GM19467 (cell line): Measurements from ENCODE around the gene BBIP1.

ENCODE experiments used
- ATAC-seq: cut with Tn5 transposase; IDR thresholded peaks from one replicate; pipeline ENCODE4 v1.9.1; 2021; ENCODE audit warnings: mild to moderate bottlenecking, moderate library complexity; ENCODE audit not compliant: unreplicated experiment

BBIP1 gene

DNA sequence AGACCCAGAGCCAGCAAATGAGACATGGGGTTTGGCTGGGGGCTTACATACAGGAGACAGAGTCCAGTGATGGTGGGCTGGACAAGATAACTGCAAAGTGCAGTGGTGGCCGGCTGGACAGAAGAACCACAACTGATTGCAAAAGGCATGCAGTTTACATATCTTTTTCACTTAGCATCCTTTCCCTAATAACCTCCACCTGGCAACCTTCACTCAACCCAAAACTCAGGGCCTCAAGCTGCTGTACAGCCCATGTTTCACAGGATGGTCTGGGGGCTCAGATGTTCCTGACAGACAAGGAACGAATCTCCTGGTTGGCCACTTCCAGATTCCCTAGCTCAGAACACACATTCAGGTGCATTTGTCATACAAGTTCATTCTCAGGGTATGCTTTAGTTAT is 55.0 kb downstream of the BBIP1 start:
- ATAC-seq, result no peak

DNA sequence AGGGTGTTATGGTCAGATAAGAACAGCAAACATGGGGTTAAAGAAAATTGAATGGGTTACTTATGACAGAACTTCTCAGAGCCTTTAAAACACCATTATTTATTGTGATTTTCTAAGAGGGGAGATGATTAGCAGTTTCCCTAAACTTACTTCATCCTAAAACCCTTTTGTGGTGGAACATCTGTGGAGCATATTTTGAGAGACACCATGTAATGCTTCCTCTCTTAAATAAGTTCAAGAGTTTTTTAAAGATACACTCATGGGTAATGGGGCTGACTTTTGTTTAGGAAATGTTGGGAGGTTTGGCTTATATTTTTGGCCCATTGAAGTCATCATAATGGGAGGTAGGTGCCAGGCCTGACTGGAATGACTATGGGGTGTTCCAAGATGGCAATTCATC is 55.6 kb downstream of the BBIP1 start:
- ATAC-seq, result no peak

DNA sequence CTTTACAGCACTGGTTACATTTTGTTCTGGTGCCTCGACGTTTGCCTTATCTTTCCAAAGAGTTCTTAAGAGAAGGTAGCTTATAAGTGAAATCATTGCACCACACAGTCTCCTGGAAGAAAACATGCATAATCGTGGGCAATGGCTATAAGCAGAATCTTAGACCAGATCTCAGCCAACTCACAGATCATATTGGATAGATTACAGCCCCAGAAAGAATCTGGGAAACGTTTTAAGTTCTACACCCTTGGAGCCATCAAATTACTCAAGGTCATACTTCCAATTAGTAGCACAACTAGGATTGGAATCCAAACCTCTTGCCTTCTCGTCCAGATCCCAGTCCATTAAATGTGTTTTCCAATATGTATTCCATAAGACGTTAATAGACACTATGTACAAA is 56.0 kb downstream of the BBIP1 start:
- no peak for ATAC-seq

DNA sequence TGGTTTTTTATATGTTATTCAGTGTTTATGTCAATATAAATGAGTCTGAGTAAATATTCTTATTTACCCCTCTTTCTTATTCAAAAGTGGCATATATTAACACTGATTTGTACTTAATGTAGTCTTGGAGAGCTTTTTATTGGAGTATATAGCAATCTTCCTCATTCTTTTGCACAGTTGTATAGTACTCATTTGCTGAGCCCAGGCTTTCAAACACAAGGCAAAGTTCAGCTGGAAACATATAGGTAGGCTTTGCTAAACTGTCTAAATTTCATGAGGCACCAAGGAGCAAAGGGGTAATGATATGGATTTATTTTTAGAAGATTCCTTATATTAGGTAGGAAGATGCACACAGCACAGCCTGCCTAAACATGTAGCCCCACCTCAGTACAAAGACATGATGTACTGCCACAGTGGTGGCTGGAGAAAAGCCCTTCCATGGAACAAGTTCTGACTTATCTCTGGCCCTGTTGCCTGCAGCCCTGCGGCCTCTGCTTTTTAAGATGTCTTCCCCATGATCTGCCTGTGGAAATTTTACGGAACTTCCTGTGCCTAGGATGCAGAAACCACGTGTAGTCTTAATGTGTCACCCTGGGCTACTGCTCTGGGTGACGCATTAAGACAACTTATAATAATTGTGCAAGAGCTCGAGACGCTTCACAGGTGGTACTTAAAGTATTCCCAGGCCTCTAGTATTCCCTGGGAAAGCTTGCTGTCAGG is 56.9 kb downstream of the BBIP1 start:
- ATAC-seq, result no peak

DNA sequence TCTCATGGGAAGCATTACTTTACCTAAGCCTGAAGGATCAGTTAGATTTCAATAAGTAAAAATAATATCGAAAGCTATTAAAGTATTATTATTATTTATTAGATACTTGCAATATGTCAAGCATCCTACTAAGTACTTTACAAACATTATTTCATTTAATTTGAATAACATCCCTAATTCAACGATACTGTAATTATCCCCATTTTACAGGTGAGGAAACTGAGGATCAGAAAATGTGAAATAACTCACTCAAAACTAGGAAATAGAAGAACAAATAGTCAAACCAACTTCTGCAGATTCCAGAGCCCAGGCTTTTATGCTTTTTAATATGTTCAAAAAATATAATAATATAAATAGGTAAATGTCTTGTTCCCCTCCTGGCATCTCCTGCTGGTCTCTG is 57.5 kb downstream of the BBIP1 start:
- ATAC-seq, result no peak

DNA sequence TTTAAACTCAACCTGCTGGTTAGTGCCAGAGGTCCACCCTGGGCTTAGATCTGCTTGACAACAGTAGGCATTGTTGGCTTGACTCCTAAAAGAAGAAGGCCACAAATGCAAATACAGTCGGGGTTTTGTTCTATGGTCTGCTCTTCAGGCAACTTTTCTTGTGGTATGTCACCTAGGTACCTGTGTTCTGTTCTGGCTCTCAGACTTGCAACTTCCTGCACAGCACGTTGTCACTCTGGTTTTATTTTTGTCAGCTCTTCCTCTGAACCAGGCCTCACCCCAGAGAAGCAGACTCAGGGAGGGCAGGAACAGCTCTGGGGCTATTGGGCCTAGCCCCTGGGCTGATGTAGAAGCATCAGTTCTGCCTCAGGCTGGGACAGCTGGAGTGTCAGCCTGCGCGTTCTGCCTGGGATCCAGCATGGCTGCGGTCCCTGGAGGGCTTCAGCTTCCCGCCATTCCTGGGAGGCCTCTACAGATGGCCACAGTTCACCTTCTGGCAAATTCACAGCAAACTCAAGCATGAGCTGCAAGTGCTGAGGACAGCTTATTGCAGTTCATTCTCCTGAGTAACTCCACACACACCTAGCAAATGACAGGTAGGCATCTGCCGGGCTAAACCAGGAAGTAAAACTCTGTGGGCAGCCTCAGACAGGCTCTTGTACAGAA is 58.3 kb downstream of the BBIP1 start:
- peak; percentile 37 for ATAC-seq

DNA sequence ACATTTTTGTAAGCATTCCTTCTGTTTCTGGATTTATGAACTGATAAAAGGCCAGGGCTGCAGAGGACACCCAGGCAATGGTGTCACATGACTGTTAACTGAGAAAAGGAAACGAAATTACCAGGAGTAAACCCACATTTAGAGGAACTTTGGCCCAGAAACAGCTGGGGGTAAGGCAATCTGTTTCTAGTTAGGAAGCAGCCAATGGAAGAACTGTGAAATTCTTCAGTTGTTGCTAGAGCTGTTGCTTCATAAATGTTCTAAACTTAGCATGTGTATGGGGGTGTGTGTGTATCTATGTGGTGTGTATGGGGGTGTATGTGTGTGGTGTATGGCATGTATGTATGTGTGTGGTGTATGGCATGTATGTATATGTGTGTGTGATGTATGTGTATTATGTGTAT is 59.0 kb downstream of the BBIP1 start:
- no peak for ATAC-seq

DNA sequence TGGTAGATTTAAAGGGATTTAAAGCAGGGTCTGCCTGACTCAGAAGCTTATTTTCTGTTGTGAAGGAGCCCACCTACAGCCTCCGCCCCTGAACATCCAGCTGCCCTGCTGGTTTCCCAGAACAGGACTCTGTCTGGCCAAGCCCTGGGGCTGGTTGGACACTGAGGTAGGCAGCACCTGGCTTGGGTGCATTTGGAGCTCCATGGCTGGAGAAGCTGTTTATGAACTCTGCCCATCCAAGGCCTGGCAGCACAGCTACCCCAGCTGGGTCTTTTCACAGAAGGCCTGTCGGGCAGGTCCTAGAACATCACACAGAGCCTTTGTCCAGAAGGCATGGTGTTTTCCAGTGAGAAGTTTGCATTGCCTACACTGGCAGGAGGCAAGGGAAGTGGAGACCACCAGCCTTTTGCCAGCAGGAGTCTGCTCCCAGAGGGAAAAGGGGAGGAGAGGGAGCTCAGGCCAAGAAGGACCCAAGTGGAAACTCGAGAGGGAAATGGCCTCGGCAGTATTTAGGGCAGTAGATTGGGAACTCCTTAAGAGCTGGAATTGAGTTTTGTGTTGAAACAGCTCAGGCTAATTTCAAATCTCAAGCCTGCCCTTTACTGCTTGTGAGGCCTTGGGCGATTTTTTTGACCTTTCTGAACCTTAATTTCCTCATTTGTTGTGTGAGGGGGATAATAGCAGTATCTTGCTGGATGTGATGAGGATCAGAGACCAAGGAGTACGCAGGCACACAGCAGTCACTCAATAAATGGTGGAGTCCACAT is 59.6 kb downstream of the BBIP1 start:
- ATAC-seq, result no peak

DNA sequence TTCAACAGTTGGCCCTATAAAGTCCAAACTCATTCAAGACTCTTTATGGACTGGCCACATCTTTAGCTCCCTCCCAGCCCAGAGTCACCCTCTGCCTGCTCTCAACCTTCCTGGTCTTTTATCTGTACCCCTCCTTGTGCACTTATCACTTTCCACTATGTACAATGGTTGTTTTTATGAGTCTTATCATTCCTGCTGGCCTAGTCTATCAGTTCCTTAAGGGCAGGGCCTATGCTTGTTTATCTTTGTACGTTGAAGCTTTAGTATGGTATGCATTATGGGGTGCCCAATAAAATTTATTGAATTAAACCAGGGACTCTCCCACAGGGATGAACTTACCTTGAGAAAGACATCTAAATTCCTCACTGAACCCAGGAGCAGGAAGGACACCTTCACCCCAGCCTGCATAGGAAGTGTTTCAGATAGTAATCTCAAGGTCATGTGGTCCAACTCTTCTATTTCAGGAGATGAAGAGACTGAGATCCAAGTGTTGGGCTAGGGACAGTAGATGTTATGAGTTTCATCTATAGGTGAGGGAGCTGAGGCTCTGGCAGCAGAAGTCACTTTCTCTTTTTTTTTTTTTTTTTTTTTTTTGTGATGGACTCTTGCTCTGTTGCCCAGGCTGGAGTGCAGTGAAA is 60.6 kb downstream of the BBIP1 start:
- ATAC-seq, result no peak

DNA sequence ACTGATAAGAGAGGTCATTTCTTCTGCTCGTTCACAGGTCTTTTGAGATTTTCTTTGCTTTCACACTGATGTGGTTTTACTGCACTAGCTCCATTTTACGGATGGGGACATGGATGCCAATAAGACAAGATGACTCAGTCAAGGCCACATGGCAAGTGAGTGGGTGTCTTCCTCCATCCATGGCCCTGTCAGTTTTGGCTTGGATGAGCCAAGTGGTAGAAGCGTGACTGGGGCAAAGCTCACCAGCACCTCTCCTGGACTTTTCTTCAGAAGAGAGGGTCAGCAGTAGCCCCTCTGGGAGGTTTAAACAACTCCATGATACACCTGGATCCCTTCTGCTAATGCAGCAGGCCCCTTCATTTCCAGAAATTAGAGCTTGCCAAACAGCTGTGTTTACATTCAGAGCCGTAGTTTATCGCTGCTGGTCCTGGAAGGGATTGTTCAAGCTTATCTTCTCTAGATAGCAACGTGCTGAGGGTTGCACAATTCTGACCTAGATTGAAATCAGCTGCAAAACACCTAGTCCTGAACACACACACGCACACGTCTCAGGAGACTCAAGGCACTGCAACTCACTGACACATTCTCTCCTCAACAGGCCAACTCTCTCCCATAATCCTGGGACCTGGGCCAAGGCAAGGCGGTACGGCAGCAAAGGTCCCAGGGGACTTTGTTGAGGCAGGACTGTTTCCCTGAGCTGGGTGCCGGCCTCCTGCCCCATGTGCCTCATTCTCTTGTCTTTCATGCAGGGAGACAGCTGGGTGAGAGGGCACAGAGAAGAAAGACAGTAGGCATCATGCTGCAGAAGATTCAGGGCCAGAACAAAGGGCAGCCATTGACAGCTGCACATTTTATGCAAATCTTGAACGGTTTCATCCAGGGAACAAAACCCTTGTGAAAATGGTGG is 61.5 kb downstream of the BBIP1 start:
- no peak for ATAC-seq

DNA sequence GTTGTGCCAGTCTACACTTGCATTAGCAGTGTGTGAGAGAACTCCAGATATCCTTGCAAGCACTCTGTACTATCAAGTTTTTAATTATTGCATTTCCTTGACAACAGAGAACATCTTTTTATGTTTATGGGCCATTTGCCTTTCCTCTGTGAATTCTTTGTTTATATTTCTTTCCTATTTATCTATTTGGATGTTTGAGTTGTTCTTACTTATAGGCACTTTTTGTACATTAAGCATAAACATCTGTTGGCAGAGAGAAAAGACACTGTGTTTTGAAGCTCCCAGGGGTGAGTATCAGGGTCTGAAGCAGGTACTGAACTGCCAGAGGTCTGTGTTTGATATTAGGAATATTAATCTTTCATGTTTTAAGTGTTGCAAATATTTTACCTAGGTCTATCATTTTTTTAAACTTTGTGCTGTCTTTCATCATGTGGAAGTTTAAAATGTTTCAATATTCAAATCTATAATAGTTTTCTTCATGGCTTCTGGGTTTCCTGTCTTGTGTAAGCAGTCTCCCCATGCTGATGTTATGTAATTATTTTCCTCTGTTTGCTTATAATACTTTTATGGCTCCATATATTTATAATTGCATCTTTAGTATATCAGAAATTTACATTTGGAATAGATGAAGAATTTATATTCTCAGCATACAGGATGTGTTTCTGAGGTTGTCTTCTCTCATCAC is 64.9 kb downstream of the BBIP1 start:
- ATAC-seq, result no peak

DNA sequence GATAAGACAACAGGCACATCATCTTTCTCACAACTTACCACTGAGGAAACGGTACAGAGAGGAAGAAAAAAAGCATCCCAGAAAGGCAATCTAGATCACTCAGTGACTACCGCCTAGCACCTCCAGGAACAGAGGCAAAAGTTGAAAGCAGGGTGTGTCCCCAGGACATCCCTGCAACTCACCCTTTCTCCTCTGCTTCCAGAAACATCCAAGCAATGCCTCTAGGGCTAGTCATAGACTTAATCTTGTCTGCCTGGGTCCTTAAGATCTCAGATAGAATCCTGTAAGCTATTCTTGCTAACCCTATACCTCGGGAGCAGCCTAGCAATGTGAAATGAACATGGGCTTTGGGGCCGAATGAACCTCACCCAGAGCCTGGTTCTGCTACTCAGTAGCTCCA is 66.0 kb downstream of the BBIP1 start:
- ATAC-seq, result no peak

DNA sequence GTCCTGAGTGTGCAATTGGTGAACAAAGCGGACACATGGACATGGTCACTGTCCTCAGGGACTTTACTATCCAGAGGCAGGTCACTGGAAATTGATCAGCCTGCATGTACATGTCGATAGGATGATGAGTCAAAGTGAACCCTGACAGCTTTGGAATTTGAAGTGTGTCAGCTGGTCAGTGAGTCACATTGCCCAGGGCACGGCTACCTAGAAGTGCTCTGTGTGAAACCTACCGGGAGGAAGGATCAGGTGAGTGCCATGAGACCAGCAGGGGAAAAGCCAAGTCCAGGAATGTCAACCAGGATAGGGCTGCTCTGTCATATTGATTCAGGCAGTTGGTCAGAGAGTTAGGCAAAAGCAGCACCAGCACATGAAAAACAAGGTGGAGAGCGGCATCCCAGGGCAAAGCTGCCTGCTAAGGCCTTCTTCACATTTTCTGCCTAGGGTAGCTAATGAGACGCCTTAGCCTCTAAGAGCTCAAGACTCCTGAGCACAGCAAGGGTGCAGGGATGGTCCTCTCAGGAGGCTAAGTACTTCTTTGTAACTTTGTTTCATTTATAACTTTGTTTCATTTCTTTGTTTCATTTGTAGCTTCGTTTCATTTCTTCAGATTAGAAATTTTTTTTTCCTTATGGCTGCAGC is 66.6 kb downstream of the BBIP1 start:
- ATAC-seq, result no peak

DNA sequence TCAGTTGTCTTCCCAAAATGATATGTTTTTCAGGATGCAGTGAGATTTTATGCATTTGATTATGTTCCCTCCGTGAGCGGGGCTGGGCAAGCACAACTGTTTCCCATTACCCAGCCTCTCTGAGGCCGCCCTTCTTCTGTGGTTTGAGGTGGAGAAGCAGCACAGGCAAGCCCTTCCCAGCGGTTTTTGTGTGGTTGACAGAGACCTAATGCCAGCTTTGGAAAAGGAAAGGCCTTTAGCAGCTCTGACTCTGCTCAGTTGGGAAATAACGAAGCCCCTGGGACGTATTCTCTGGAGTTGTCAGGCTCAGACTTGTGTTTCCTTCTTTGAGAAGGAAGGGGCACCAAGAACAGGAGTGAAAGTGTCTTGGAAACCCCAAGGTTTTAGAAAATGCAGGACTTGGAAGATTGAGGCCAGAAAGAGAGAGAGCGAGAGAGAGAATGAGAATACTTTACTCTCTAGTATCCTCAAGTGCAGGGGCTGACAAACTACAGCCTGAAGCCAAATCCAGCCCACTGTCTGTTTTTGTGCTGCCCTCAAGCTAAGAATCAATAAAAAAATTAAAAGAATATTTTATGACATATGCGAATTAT is 67.9 kb downstream of the BBIP1 start:
- ATAC-seq, result no peak

DNA sequence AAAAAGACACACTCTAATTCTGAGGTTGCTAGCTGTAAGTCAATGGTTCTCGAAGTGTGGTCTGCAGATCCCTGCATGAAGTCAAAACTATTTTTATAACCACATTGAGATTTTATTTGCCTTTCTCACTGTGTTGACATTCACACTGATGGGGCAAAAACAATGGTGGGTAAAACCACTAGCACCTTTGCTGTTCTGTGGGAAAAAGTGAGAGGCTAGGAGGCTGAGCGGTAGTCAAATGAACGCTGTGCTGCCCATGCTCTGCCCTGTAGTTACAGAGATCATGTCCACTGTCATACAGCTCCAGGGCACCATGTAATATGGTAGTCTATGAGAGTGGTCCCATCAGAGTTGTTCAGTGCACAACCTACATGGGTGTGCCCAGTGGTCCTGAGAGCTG is 68.9 kb downstream of the BBIP1 start:
- ATAC-seq, result no peak
